H9 (cell line): ENCODE data around the gene HS3ST6. TPM values are rescaled to one million over a fixed set of nuclear protein-coding genes. Genes with fewer than 3 reads are reported as not detected.

Experiments used
- DNase-seq: peaks from one replicate; pipeline ENCODE4 v3.0.0-alpha.2; 2017
- H2AFZ ChIP-seq: one replicate; pipeline ENCODE4 v1.6.1; 2013; ENCODE audit warnings: mild to moderate bottlenecking, low read length, control low read depth, moderate library complexity
- H2AK5ac ChIP-seq: 2 replicates; pipeline ENCODE4 v1.6.1; 2013; ENCODE audit warnings: low read length, control low read depth, mixed read lengths; ENCODE audit not compliant: insufficient read length
- H2BK120ac ChIP-seq: one replicate; pipeline ENCODE4 v1.6.1; 2013; ENCODE audit warnings: low read depth, mild to moderate bottlenecking, low read length, control low read depth, inconsistent platforms; ENCODE audit not compliant: poor library complexity, severe bottlenecking
- H2BK12ac ChIP-seq: 2 replicates; pipeline ENCODE4 v1.6.1; 2013; ENCODE audit warnings: low read length, control low read depth, mixed read lengths, low read depth; ENCODE audit not compliant: insufficient read length
- H2BK15ac ChIP-seq: 2 replicates; pipeline ENCODE4 v1.6.1; 2013; ENCODE audit warnings: low read depth, low read length, control low read depth
- H2BK20ac ChIP-seq: one replicate; pipeline ENCODE4 v1.6.1; 2013; ENCODE audit warnings: low read depth, mild to moderate bottlenecking, low read length, control low read depth, inconsistent platforms; ENCODE audit not compliant: poor library complexity, severe bottlenecking
- H2BK5ac ChIP-seq: 2 replicates; pipeline ENCODE4 v1.6.1; 2013; ENCODE audit warnings: low read length, control low read depth, mixed read lengths; ENCODE audit not compliant: insufficient read length
- H3K14ac ChIP-seq: 2 replicates; pipeline ENCODE4 v1.6.1; 2013; ENCODE audit warnings: low read length, control low read depth; ENCODE audit not compliant: insufficient read depth
- H3K18ac ChIP-seq: 2 replicates; pipeline ENCODE4 v1.6.1; 2013; ENCODE audit warnings: low read depth, mild to moderate bottlenecking, mixed read lengths, low read length, control low read depth; ENCODE audit not compliant: insufficient read length
- H3K23ac ChIP-seq: 2 replicates; pipeline ENCODE4 v1.6.1; 2013; ENCODE audit warnings: low read length, control low read depth, mixed read lengths, low read depth; ENCODE audit not compliant: insufficient read length
- H3K23me2 ChIP-seq: 2 replicates; pipeline ENCODE4 v1.6.1; 2013; ENCODE audit warnings: low read depth, mild to moderate bottlenecking, mixed read lengths, low read length, control low read depth; ENCODE audit not compliant: insufficient read length, poor library complexity, severe bottlenecking
- H3K27ac ChIP-seq: 2 replicates; pipeline ENCODE4 v1.5.1; 2013; ENCODE audit warnings: low read length, control low read depth, mixed read lengths, low read depth; ENCODE audit not compliant: insufficient read length
- H3K27me3 ChIP-seq: 2 replicates; pipeline ENCODE4 v1.6.1; 2013; ENCODE audit warnings: low read length, control low read depth, inconsistent platforms; ENCODE audit not compliant: insufficient read depth
- H3K4ac ChIP-seq: 2 replicates; pipeline ENCODE4 v1.6.1; 2013; ENCODE audit warnings: low read depth, mild to moderate bottlenecking, control low read depth, inconsistent platforms, low read length, moderate library complexity
- H3K4me1 ChIP-seq: 2 replicates; pipeline ENCODE4 v1.6.1; 2013; ENCODE audit warnings: low read length, control low read depth, inconsistent platforms; ENCODE audit not compliant: insufficient read depth
- H3K4me2 ChIP-seq: 2 replicates; pipeline ENCODE4 v1.6.1; 2013; ENCODE audit warnings: low read length, control low read depth, mixed read lengths; ENCODE audit not compliant: insufficient read length, insufficient read depth
- H3K56ac ChIP-seq: 2 replicates; pipeline ENCODE4 v1.6.1; 2013; ENCODE audit warnings: low read depth, mild to moderate bottlenecking, mixed read lengths, low read length, control low read depth; ENCODE audit not compliant: insufficient read length
- H3K79me1 ChIP-seq: 2 replicates; pipeline ENCODE4 v1.6.1; 2013; ENCODE audit warnings: low read depth, mild to moderate bottlenecking, moderate library complexity, low read length, control low read depth, inconsistent platforms; ENCODE audit not compliant: insufficient read depth, poor library complexity, severe bottlenecking
- H3K79me2 ChIP-seq: 2 replicates; pipeline ENCODE4 v1.6.1; 2013; ENCODE audit warnings: low read length, control low read depth, inconsistent platforms; ENCODE audit not compliant: insufficient read depth
- H3K9ac ChIP-seq: 2 replicates; pipeline ENCODE4 v1.6.1; 2013; ENCODE audit warnings: low read length, control low read depth, mixed read lengths; ENCODE audit not compliant: insufficient read length; ENCODE audit errors: extremely low read depth
- H3K9me3 ChIP-seq: one replicate; pipeline ENCODE4 v1.6.1; 2013; ENCODE audit warnings: low read depth, low read length, inconsistent platforms; ENCODE audit not compliant: control insufficient read depth
- H3T11ph ChIP-seq: one replicate; pipeline ENCODE4 v1.6.1; 2013; ENCODE audit warnings: mild to moderate bottlenecking, low read length, control low read depth, inconsistent platforms
- H4K20me1 ChIP-seq: one replicate; pipeline ENCODE4 v1.6.1; 2013; ENCODE audit not compliant: control insufficient read depth, insufficient read length, insufficient read depth
- H4K5ac ChIP-seq: 2 replicates; pipeline ENCODE4 v1.6.1; 2013; ENCODE audit warnings: low read depth, mild to moderate bottlenecking, mixed read lengths, low read length, control low read depth; ENCODE audit not compliant: insufficient read length
- H4K8ac ChIP-seq: replicated peaks from 2 replicates; pipeline ENCODE4 v1.6.1; 2013; ENCODE audit warnings: low read length, control low read depth, mixed read lengths, low read depth; ENCODE audit not compliant: insufficient read length
- H4K91ac ChIP-seq: 2 replicates; pipeline ENCODE4 v1.6.1; 2013; ENCODE audit warnings: low read depth, mild to moderate bottlenecking, moderate library complexity, mixed read lengths, low read length, control low read depth; ENCODE audit not compliant: insufficient read length
- H3K27ac Mint-ChIP-seq, 3 experiments: 2 replicates in 2 of 3; 3 replicates in 1 of 3; pipeline ENCODE4 v1.8.0; 2020 to 2021; ENCODE audit warnings: mixed read lengths in 3 of 3, mild to moderate bottlenecking in 1 of 3, moderate library complexity in 1 of 3
- H3K27me3 Mint-ChIP-seq: 2 replicates; pipeline ENCODE4 v1.8.0; 2021; ENCODE audit warnings: low read depth, mild to moderate bottlenecking, moderate library complexity, mixed read lengths
- H3K36me3 Mint-ChIP-seq, 3 experiments: 2 replicates in 2 of 3; 3 replicates in 1 of 3; pipeline ENCODE4 v1.8.0; 2020 to 2021; ENCODE audit warnings: low read depth in 3 of 3, mixed read lengths in 3 of 3; ENCODE audit not compliant: insufficient read depth in 1 of 3
- H3K4me1 Mint-ChIP-seq, 2 experiments: 2 replicates each; pipeline ENCODE4 v1.8.0; 2020; ENCODE audit warnings: mixed read lengths in 2 of 2
- H3K4me3 Mint-ChIP-seq, 2 experiments: 2 replicates in 1 of 2; 3 replicates in 1 of 2; pipeline ENCODE4 v1.8.0; 2020 to 2021; ENCODE audit warnings: mild to moderate bottlenecking in 2 of 2, mixed read lengths in 2 of 2, moderate library complexity in 1 of 2
- H3K9me3 Mint-ChIP-seq, 2 experiments: 2 replicates in 1 of 2; 3 replicates in 1 of 2; pipeline ENCODE4 v1.8.0; 2020; ENCODE audit warnings: mild to moderate bottlenecking in 2 of 2, mixed read lengths in 2 of 2, moderate library complexity in 1 of 2
- CTCF ChIP-seq: fragments of 200-600 bp; sonication (generic); conservative IDR thresholded peaks from 3 replicates; pipeline ENCODE4 v1.8.0; 2021; ENCODE audit warnings: antibody characterized with exemption, mild to moderate bottlenecking
- WGBS: extraction: QIAGEN DNeasy Blood & Tissue Kit; methylation state at CpG from one replicate; pipeline ENCODE4 v1.1.7; 2013; ENCODE audit warnings: missing lambda C conversion rate, low lambda C conversion rate, mixed read lengths; ENCODE audit not compliant: insufficient read length; ENCODE audit errors: extremely low coverage; 5-methylcytosine and 5-hydroxymethylcytosine counted together
- total RNA-seq: library from RNA; stranded (reverse); gene quantifications from 2 replicates; pipeline ENCODE4 v1.2.1, GENCODE V29; 2021

The HS3ST6 gene
- total RNA-seq, 1 experiment from 2014 or later: not detected

- peaks cover 12% of the 10 kb centered on the region for H3K27me3 ChIP-seq
- no peak overlapping the region for H3T11ph ChIP-seq
- H3K79me1 ChIP-seq: no peaks in the 10 kb centered on the region
- no peak overlapping the region for H2AFZ ChIP-seq
- Mint-ChIP-seq H3K4me1 (peaks cover 3 to 49% of the 10 kb centered on the region in 2 experiments), H3K27me3 (peaks cover 39% of the 10 kb centered on the region), H3K27ac (no peak overlapping the region; a peak in 1 of 7 replicates), H3K4me3 (no peak overlapping the region), H3K9me3 (no peaks in the 10 kb centered on the region), H3K36me3 (no peaks in the 10 kb centered on the region)
- TF ChIP-seq CTCF: no peak
- no CpG with 5 or more reads among the region's 17 CpGs for WGBS
- H3K14ac ChIP-seq: no peak overlapping the region
- no peak overlapping the region for H3K4ac ChIP-seq
- no peak overlapping the region for H3K18ac ChIP-seq
- no peak overlapping the region for H2AK5ac ChIP-seq
- H3K4me2 ChIP-seq: no peak overlapping the region
- no peak overlapping the region for H4K5ac ChIP-seq
- no peak overlapping the region for H2BK20ac ChIP-seq
- H3K4me1 ChIP-seq: no peaks in the 10 kb centered on the region; the same call in 1 of the 2 replicates
- H4K8ac ChIP-seq: no peak overlapping the region
- H3K9me3 ChIP-seq: no peaks in the 10 kb centered on the region
- no peaks in the 10 kb centered on the region for H3K79me2 ChIP-seq
- no peak overlapping the region for H3K9ac ChIP-seq
- no peak overlapping the region for H2BK5ac ChIP-seq
- DNase-seq: no peak
- H3K23ac ChIP-seq: no peak overlapping the region
- no peak overlapping the region for H2BK15ac ChIP-seq
- H3K23me2 ChIP-seq: no peaks in the 10 kb centered on the region
- H3K56ac ChIP-seq: no peak overlapping the region
- H4K20me1 ChIP-seq: no peaks in the 10 kb centered on the region
- H4K91ac ChIP-seq: no peak overlapping the region
- no peak overlapping the region for H2BK120ac ChIP-seq
- H3K27ac ChIP-seq: no peak overlapping the region
- H2BK12ac ChIP-seq: no peak overlapping the region
Observed at GRCh38 chr16:1912215-1912543, 6.0 kb downstream of the HS3ST6 start.
